PC-9 (cell line): Measurements from ENCODE around the gene HEATR9. TPM values are rescaled to one million over a fixed set of nuclear protein-coding genes. Genes with fewer than 3 reads are reported as not detected.

ENCODE experiments used
- BruUV-seq: library from RNA; stranded (reverse); fragments of 400-500 nt; replicated peaks from 2 replicates; lab custom pipeline; 2021; lab: Mats Ljungman, UMichigan
- CTCF ChIA-PET: fragments of 300-600 bp; sonication (Branson Sonifier 250); formaldehyde crosslinking; loops from one replicate; lab custom pipeline; 2022; ENCODE audit warnings: antibody characterized with exemption; lab: Charles Lee
- POLR2A ChIA-PET: fragments of 300-600 bp; sonication (Branson Sonifier 250); formaldehyde crosslinking; loops from one replicate; lab custom pipeline; 2022; ENCODE audit warnings: antibody characterized with exemption; ENCODE audit not compliant: unreplicated experiment; lab: Charles Lee
- DNase-seq, 2 experiments: peaks; one replicate each; pipeline versions ENCODE4 v3.0.0 to v3.0.0-alpha.2; 2015 to 2022; ENCODE audit warnings: mixed read lengths in 1 of 2
- H2AFZ ChIP-seq: fragments of 200-600 bp; sonication (generic); 2 replicates; pipeline ENCODE4 v1.8.1; 2017; ENCODE audit warnings: antibody characterized with exemption
- H3F3A ChIP-seq: fragments of 200-600 bp; sonication (generic); 2 replicates; pipeline ENCODE4 v1.8.1; 2017; ENCODE audit warnings: antibody characterized with exemption, mild to moderate bottlenecking, low read depth; ENCODE audit not compliant: insufficient read depth
- H3K27ac ChIP-seq: fragments of 200-600 bp; sonication (generic); 2 replicates; pipeline ENCODE4 v1.6.1; 2016; ENCODE audit warnings: mixed run types
- H3K27me3 ChIP-seq: fragments of 200-600 bp; sonication (generic); 2 replicates; pipeline ENCODE4 v1.6.1; 2016; ENCODE audit warnings: low read depth, mixed run types; ENCODE audit not compliant: insufficient read depth
- H3K36me3 ChIP-seq: fragments of 200-600 bp; sonication (generic); 2 replicates; pipeline ENCODE4 v1.6.1; 2016; ENCODE audit warnings: low read depth, mixed run types
- H3K4me1 ChIP-seq: fragments of 200-600 bp; sonication (generic); replicated peaks from 2 replicates; pipeline ENCODE4 v1.6.1; 2016; ENCODE audit warnings: mixed run types; ENCODE audit not compliant: insufficient read depth
- H3K4me2 ChIP-seq: fragments of 200-600 bp; sonication (generic); 2 replicates; pipeline ENCODE4 v1.6.1; 2017; ENCODE audit warnings: mixed run types
- H3K4me3 ChIP-seq: fragments of 200-600 bp; sonication (generic); 2 replicates; pipeline ENCODE4 v1.6.1; 2016; ENCODE audit warnings: mixed run types
- H3K79me2 ChIP-seq: fragments of 200-600 bp; sonication (generic); 2 replicates; pipeline ENCODE4 v1.6.1; 2017; ENCODE audit warnings: low read depth, mixed run types
- H3K9me2 ChIP-seq: fragments of 200-600 bp; sonication (generic); 2 replicates; pipeline ENCODE4 v1.8.1; 2017; ENCODE audit warnings: mild to moderate bottlenecking; ENCODE audit not compliant: insufficient read depth
- H3K9me3 ChIP-seq: fragments of 200-600 bp; sonication (generic); 2 replicates; pipeline ENCODE4 v1.8.1; 2016; ENCODE audit warnings: low read depth; ENCODE audit not compliant: insufficient read depth
- H4K20me1 ChIP-seq: fragments of 200-600 bp; sonication (generic); 2 replicates; pipeline ENCODE4 v1.8.1; 2017; ENCODE audit not compliant: insufficient read depth
- CTCF ChIP-seq: fragments of 200-600 bp; sonication (generic); conservative IDR thresholded peaks from 2 replicates; pipeline ENCODE4 v1.6.1; 2017; ENCODE audit warnings: mixed run types, antibody characterized with exemption, mild to moderate bottlenecking, moderate library complexity
- EZH2 ChIP-seq: fragments of 200-600 bp; sonication (generic); IDR thresholded peaks from 2 replicates; pipeline ENCODE4 v1.8.0; 2017; ENCODE audit warnings: antibody characterized with exemption, low read depth
- intact Hi-C: fragments of 100-400 bp; cut with micrococcal nuclease; formaldehyde crosslinking; loops from one replicate; pipeline ENCODE4 v1.10.0; 2022; ENCODE audit not compliant: unreplicated experiment
- total RNA-seq: library from RNA; stranded (reverse); gene quantifications from 2 replicates; pipeline ENCODE4 v1.2.3, GENCODE V29; 2021

The HEATR9 gene
- total RNA-seq, 1 experiment from 2014 or later = not detected

DNA sequence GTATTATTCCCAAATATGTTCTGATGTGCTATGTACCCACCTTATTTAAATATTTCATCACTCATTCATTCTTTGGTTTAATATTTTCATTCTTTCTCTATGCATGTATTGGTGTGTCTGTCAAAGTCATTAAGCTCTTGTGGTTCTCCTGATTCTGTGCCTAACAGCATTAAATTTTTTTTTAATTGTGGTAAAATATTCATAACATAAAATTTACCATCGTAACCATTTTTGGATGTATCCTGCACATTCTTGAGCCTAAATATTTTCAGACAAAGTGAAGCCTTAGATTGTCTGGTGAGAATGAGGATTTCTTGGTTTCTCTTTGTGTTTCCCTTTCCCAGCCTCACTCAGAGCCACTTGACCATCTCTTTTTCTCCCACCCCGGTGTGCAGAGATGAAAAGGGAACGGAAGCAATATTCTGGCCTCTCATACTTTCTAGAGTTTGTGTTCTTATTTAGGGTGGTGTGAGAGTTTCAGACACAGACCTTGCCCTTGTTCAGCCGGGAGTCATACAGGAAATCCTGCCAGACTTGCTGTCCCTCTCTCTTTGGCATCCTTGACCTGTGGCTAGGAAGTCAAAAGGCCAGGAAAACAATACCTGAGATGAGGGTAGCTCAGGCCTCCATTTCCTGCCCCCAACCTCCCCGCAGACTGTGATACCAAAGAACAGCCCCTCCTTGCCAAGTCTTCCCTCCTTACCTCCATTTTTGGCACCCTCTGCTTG lies 6.5 kb upstream of the HEATR9 start:
- no peak overlapping the region for H3K27ac ChIP-seq
- intact Hi-C loops = no loop called here

DNA sequence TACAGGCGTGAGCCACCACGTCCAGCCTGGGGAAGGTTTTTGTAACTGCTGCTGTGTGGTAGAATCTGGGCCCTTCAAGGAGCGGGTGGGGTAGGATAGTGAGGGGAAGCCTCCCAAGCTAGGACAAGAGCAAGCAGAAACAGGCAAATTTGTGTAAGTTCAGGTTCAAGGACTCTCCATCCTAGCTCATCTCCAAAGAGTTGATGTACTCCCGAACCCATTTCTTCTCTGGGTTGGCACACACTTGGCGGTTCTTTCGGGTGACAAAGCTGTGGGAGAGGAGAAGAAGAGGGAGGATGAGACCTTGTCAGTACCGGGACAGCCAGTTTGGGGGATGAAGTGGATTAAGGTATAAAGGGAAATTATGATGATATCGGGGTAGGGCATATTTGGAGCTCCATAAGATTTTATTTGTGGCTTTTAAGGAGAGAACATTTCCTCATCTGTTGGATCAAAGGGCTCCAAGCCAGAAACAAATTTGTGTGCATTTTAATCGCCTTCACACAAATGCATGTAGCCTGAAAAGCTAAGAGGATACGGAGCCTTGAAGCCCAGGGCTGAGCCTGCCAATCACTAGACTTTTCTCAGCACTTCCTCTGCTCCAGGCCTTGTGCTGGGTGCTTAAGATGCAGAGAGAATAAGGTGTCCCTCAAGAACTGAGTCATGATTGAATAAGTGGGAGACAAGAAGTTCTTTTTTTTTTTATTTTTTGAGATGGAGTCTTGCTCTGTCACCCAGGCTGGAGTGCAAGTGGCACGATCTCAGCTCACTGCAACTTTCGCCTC lies 3.7 kb upstream of the HEATR9 start:
- H3F3A ChIP-seq = no peaks in the 10 kb centered on the region
- H3K4me2 ChIP-seq = no peak overlapping the region
- H3K9me2 ChIP-seq = no peaks in the 10 kb centered on the region
- no peaks in the 10 kb centered on the region for H3K79me2 ChIP-seq
- H3K27me3 ChIP-seq = no peaks in the 10 kb centered on the region
- DNase-seq = no peak
- no peaks in the 10 kb centered on the region for H4K20me1 ChIP-seq
- H3K9me3 ChIP-seq = no peaks in the 10 kb centered on the region
- intact Hi-C loops = no loop called here
- POLR2A ChIA-PET = no interaction called here
- no peak overlapping the region for H3K27ac ChIP-seq
- no peak overlapping the region for H2AFZ ChIP-seq
- no peak overlapping the region for H3K4me3 ChIP-seq
- H3K4me1 ChIP-seq = no peaks in the 10 kb centered on the region
- no peaks in the 10 kb centered on the region for H3K36me3 ChIP-seq
- CTCF ChIA-PET = interaction anchor here (0.7 kb wide), 1 partner anchor 606 kb away, joined by 5 read pairs; no protein-coding TSS in a partner anchor
- TF ChIP-seq EZH2 (no peak), CTCF (no peak)
- no TSS peak for BruUV-seq

More for the DNA sequence above, 6.5 kb upstream of the HEATR9 start:
- ChIA-PET POLR2A (no interaction called here), CTCF (no interaction called here)
- no peak for TF ChIP-seq CTCF
- TF ChIP-seq EZH2 = no peak
- Histone ChIP-seq H3K9me3 (no peaks in the 10 kb centered on the region), H4K20me1 (no peaks in the 10 kb centered on the region), H3K9me2 (no peaks in the 10 kb centered on the region), H3K4me3 (no peak overlapping the region), H3K79me2 (no peaks in the 10 kb centered on the region), H3K4me1 (no peaks in the 10 kb centered on the region), H2AFZ (no peak overlapping the region), H3F3A (no peaks in the 10 kb centered on the region), H3K27me3 (no peaks in the 10 kb centered on the region), H3K36me3 (no peaks in the 10 kb centered on the region), H3K4me2 (no peak overlapping the region)
- DNase-seq = no peak
- BruUV-seq = no TSS peak

DNA sequence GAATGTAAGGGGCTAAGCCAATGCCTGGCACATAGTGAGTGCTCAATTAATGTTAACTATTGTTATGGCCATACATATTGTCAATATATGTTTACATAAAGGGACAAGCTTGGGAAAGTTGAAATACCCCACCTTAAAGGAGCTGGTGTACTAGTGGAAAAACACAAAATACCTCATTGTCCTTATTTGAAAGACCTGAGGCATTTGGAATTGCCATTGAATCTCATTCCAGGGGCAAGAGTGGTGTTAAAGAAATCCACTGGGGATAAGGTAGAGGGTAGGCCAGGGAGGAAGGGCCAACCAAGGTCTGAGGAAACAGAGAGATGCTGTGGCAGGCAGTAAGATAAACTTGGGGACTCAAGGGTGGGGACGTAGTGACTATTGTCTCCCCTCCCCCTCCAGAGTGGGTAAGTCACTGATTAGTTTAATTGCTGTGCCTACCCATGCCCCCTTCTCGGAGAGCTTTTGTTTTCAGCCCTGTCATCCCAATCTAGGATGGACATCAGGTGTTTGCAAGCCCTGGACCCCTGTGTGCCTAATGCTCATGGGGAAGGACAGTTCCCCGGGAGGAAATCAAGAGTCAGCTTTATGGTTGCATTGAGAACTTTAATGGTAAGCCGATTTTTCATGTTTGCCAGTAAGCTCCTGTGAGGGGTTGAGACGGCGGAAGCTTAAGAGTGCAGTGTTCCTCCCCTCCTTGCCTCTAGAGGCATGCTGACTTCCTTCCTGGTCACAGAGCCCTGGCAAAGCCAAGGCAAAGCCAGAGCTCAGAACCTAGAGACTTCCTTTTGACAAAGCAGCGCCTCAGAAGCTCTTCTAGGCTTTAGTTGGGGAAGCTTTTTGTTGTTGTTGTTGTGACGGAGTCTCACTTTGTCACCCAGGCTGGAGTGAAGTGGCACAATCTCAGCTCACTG lies 2.5 kb upstream of the HEATR9 start:
- Histone ChIP-seq H3K4me1 (no peaks in the 10 kb centered on the region; the same call in 1 of the 2 replicates), H3F3A (no peaks in the 10 kb centered on the region), H3K9me2 (no peaks in the 10 kb centered on the region), H3K27ac (no peak overlapping the region), H3K27me3 (no peaks in the 10 kb centered on the region), H3K36me3 (no peaks in the 10 kb centered on the region), H3K79me2 (no peaks in the 10 kb centered on the region), H3K4me2 (no peak overlapping the region), H4K20me1 (no peaks in the 10 kb centered on the region), H2AFZ (no peak overlapping the region), H3K4me3 (no peak overlapping the region), H3K9me3 (no peaks in the 10 kb centered on the region)
- no peak for TF ChIP-seq CTCF
- no peak for TF ChIP-seq EZH2
- intact Hi-C loops = no loop called here
- ChIA-PET POLR2A (no interaction called here), CTCF (no interaction called here)
- DNase-seq = no peak
- no TSS peak for BruUV-seq
